HCT116 (cell line): ENCODE data around the gene C6orf62.

Experiments
- CBX3 ChIP-seq: IDR thresholded peaks from 2 replicates; pipeline ENCODE4 v1.6.1; 2012; ENCODE audit warnings: low read depth
- CTCF ChIP-seq, 3 experiments: fragments of 200-600 bp in 1 of 3; sonication (generic) in 1 of 3; IDR thresholded peaks in 2 of 3; conservative IDR thresholded peaks in 1 of 3; 2 replicates each; pipeline ENCODE4 v1.5.1; 2012 to 2017; ENCODE audit warnings: low read depth in 2 of 3, low read length in 2 of 3, antibody characterized with exemption in 1 of 3, borderline replicate concordance in 1 of 3, control low read depth in 1 of 3, mild to moderate bottlenecking in 1 of 3, mixed read lengths in 1 of 3, mixed run types in 1 of 3, moderate library complexity in 1 of 3; ENCODE audit not compliant: insufficient read depth in 1 of 3
- EZH2phosphoT487 ChIP-seq: fragments of 200-600 bp; IDR thresholded peaks from 2 replicates; pipeline ENCODE4 v1.6.1; 2018; ENCODE audit warnings: antibody characterized with exemption, borderline replicate concordance
- POLR2A ChIP-seq: IDR thresholded peaks from 2 replicates; pipeline ENCODE4 v1.7.0; 2011; ENCODE audit warnings: borderline replicate concordance; ENCODE audit not compliant: insufficient read depth, insufficient read length; ENCODE audit errors: extremely low read depth
- POLR2AphosphoS5 ChIP-seq: IDR thresholded peaks from 2 replicates; pipeline ENCODE4 v1.6.1; 2011; ENCODE audit warnings: mild to moderate bottlenecking, low read depth, low read length, moderate library complexity
- SRF ChIP-seq: IDR thresholded peaks from 2 replicates; pipeline ENCODE4 v1.6.1; 2012; ENCODE audit warnings: low read depth

- no peak for TF ChIP-seq EZH2phosphoT487
- TF ChIP-seq POLR2A = no peak
- TF ChIP-seq CTCF (IDR thresholded peaks at IDR 0.05 in 2 of 3, conservative IDR thresholded peaks at IDR 0.05 in 1 of 3; ENCODE audit: borderline replicate concordance in 1 of 3, insufficient read depth in 1 of 3, low read depth in 2 of 3, low read length in 2 of 3) = no peak
- TF ChIP-seq POLR2AphosphoS5 = 0 out of 2 replicates have a peak, but pooled peaks have one; percentile 3
- TF ChIP-seq SRF = no peak
- peak; percentile 78 for TF ChIP-seq CBX3
Observed at GRCh38 chr6:24743265-24743943, 24.4 kb upstream of the C6orf62 start.
